Measurements from ENCODE around the gene EHHADH. TPM values are rescaled to one million over a fixed set of nuclear protein-coding genes. Genes with fewer than 3 reads are reported as not detected.

The EHHADH gene
- polyA plus RNA-seq, 3 donors = 0.57 to 1.5 (median 1.1) TPM

GRCh38 chr3:185272033-185272432 lies 18.2 kb upstream of the EHHADH start:
- no peaks in the 10 kb centered on the region for H3K36me3 ChIP-seq (replicated peaks in 1 of 2; ENCODE audit: control insufficient read depth in 1 of 2, insufficient read depth in 2 of 2, low read length in 2 of 2)
- H3K4me3 Mint-ChIP-seq = no peak overlapping the region
- H3K4me2 ChIP-seq (replicated peaks; ENCODE audit: extremely low read depth, low read length, poor library complexity, severe bottlenecking) = no peak overlapping the region
- H3K36me3 Mint-ChIP-seq = no peaks in the 10 kb centered on the region
- DNase-seq = no peak
- no peak overlapping the region for H2AFZ ChIP-seq (ENCODE audit: insufficient read depth, low read depth, low read length, poor library complexity, severe bottlenecking)
- intact Hi-C loops (cut with micrococcal nuclease) = no loop called here
- H3K27me3 ChIP-seq (ENCODE audit: control insufficient read depth in 2 of 2, insufficient read depth in 2 of 2, low read length in 2 of 2) = peaks cover 9 to 11% of the 10 kb centered on the region in 2 donors
- H3K9me3 Mint-ChIP-seq = peaks cover 0 to 2% (median 0%) of the 10 kb centered on the region in 7 donors
- no peaks in the 10 kb centered on the region for H3K79me2 ChIP-seq (ENCODE audit: insufficient read depth, low read length)
- H3K27me3 Mint-ChIP-seq (ENCODE audit: low read depth in 3 of 3) = peaks cover 12 to 26% (median 12%) of the 10 kb centered on the region in 3 donors
- no peaks in the 10 kb centered on the region for H3K9me3 ChIP-seq (replicated peaks in 1 of 2; ENCODE audit: control insufficient read depth in 1 of 2, insufficient read depth in 1 of 2, low read length in 2 of 2)
- H3K27ac ChIP-seq (ENCODE audit: low read depth in 1 of 2, low read length in 2 of 2) = no peak overlapping the region
- 100% methylated on average over 1 of the region's 1 CpG for WGBS (ENCODE audit: insufficient coverage)
- no peak overlapping the region for H3K9ac ChIP-seq (ENCODE audit: insufficient read depth, low read length, poor library complexity, severe bottlenecking)
- H4K20me1 ChIP-seq (ENCODE audit: insufficient read depth, low read length) = no peaks in the 10 kb centered on the region
- TF ChIP-seq CTCF (IDR thresholded peaks at IDR 0.05) = no peak
- H3K4me3 ChIP-seq (replicated peaks in 1 of 3; ENCODE audit: low read depth in 2 of 3, low read length in 3 of 3) = no peak overlapping the region
- no peak overlapping the region for H3K27ac Mint-ChIP-seq
- H3K4me1 ChIP-seq (ENCODE audit: control insufficient read depth in 1 of 2, insufficient read depth in 2 of 2, low read length in 2 of 2) = no peaks in the 10 kb centered on the region
- no peaks in the 10 kb centered on the region for H3K4me1 Mint-ChIP-seq

GRCh38 chr3:185270956-185271332 lies 17.1 kb upstream of the EHHADH start:
- Histone ChIP-seq H3K4me2 (replicated peaks; ENCODE audit: extremely low read depth, low read length, poor library complexity, severe bottlenecking) (no peak overlapping the region), H3K9ac (ENCODE audit: insufficient read depth, low read length, poor library complexity, severe bottlenecking) (no peak overlapping the region), H3K9me3 (replicated peaks in 1 of 2; ENCODE audit: control insufficient read depth in 1 of 2, insufficient read depth in 1 of 2, low read length in 2 of 2) (no peaks in the 10 kb centered on the region), H3K4me3 (replicated peaks in 1 of 3; ENCODE audit: low read depth in 2 of 3, low read length in 3 of 3) (no peak overlapping the region), H4K20me1 (ENCODE audit: insufficient read depth, low read length) (no peaks in the 10 kb centered on the region), H3K27ac (ENCODE audit: low read depth in 1 of 2, low read length in 2 of 2) (no peak overlapping the region), H2AFZ (ENCODE audit: insufficient read depth, low read depth, low read length, poor library complexity, severe bottlenecking) (no peak overlapping the region), H3K4me1 (ENCODE audit: control insufficient read depth in 1 of 2, insufficient read depth in 2 of 2, low read length in 2 of 2) (no peaks in the 10 kb centered on the region), H3K36me3 (replicated peaks in 1 of 2; ENCODE audit: control insufficient read depth in 1 of 2, insufficient read depth in 2 of 2, low read length in 2 of 2) (no peaks in the 10 kb centered on the region), H3K27me3 (ENCODE audit: control insufficient read depth in 2 of 2, insufficient read depth in 2 of 2, low read length in 2 of 2) (peaks cover 9 to 11% of the 10 kb centered on the region in 2 donors), H3K79me2 (ENCODE audit: insufficient read depth, low read length) (no peaks in the 10 kb centered on the region)
- TF ChIP-seq CTCF (IDR thresholded peaks at IDR 0.05) = no peak
- H3K27me3 Mint-ChIP-seq (ENCODE audit: low read depth in 3 of 3) = peaks cover 8 to 26% (median 12%) of the 10 kb centered on the region in 3 donors
- no peak overlapping the region for H3K27ac Mint-ChIP-seq
- DNase-seq = no peak
- H3K4me1 Mint-ChIP-seq = no peaks in the 10 kb centered on the region
- intact Hi-C loops (cut with micrococcal nuclease) = no loop called here
- H3K36me3 Mint-ChIP-seq = no peaks in the 10 kb centered on the region
- no peak overlapping the region for H3K4me3 Mint-ChIP-seq
- WGBS (ENCODE audit: insufficient coverage) = 80% methylated on average over 2 of the region's 4 CpGs
- H3K9me3 Mint-ChIP-seq = peaks cover 0 to 2% (median 0%) of the 10 kb centered on the region in 7 donors

Measured in CD14-positive monocyte (primary cell).